ENCODE results near the gene SGMS1.

GRCh38 chr10:50453940-50454339 lies 169.8 kb downstream of the SGMS1 start:
- TF ChIP-seq CTCF (IDR thresholded peaks at IDR 0.05; ENCODE audit: insufficient read depth, low read depth, low read length), result no peak
- no peak for TF ChIP-seq EZH2 (IDR thresholded peaks at IDR 0.05; ENCODE audit: insufficient read depth, low read length)
